ENCODE data around the gene CKMT2.
"Not testable (repeated sequence)": the region's sequence is repeated elsewhere in the genome, so short reads cannot be mapped to it uniquely, and the experiment has no call there.

CKMT2 gene

GRCh38 chr5:81253875-81254274, 20.8 kb downstream of the CKMT2 start:
- no peak for DNase-seq

DNA sequence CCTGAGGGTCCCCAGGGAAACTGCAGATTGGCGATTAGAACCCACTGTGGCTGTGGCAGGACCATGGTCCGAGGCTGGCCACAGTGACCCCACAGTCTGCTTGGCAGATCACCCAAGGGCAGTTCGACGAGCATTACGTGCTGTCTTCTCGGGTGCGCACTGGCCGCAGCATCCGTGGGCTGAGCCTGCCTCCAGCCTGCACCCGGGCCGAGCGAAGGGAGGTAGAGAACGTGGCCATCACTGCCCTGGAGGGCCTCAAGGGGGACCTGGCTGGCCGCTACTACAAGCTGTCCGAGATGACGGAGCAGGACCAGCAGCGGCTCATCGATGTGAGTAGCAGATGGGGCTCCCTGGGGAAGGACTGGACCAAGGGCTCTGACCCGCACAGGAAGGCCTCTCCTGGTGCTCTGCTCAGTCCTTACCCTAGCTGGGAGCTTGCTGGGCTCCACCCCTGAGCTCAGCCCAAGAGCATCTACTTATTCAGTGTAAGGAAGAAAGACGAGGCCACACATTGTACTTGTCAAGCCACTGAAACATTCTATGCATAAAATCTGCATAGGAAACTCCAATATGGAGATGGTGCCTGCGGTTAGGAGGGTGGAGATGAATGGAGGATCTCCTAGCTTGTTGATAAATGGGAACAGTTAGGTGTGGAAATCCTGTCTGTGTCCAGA, 21.9 kb downstream of the CKMT2 start:
- DNase-seq = no peak

DNA sequence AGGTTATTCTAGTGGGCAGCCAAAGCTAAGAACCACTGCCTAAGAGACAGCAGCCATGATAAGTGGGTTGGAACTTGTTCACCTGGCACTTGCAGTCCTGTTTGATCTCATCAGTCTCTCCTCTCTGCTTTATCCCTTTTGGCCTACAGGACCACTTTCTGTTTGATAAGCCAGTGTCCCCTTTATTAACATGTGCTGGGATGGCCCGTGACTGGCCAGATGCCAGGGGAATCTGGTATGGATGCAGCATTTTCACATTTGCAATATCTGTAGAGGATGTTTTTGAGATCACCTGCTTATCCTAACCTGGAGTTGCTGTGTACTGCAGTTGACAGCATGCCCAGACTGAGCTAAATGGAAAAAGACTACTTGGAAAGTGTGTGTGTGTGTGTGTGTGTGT, 23.6 kb downstream of the CKMT2 start:
- no peak for DNase-seq

GRCh38 chr5:81262796-81263195, 29.7 kb downstream of the CKMT2 start:
- not testable (repeated sequence) for DNase-seq

DNA sequence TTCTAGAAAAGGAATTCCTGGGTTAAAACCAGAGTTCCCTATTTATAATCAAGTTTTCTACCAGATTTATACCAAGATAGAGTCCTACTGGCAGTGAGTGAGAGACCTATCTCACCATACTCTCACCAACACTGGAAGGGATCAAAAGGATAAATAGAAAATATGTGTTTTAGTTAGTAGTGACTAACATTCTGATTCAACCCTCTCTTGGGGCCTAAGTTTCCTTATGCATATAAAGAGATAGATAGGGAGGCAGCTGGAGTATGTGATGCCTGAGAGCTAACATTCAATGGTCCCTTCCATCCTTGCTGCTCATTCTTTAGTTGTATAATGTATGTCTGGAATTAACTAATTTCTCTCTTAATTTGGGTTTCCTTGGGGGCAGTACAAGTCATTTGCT, 32.0 kb downstream of the CKMT2 start:
- no peak for DNase-seq

- DNase-seq = peak; percentile 67 to 86 (median 84)
Observed at GRCh38 chr5:81268521-81269196, 35.5 kb downstream of the CKMT2 start.

- DNase-seq = no peak
Observed at GRCh38 chr5:81269751-81270393, 36.8 kb downstream of the CKMT2 start.

GRCh38 chr5:81270394-81271027, 37.4 kb downstream of the CKMT2 start:
- not testable (repeated sequence) for DNase-seq

GRCh38 chr5:81283976-81284375, 50.9 kb downstream of the CKMT2 start:
- DNase-seq = no peak

- no peak for DNase-seq
Observed at GRCh38 chr5:81286059-81286617, 53.0 kb downstream of the CKMT2 start.

GRCh38 chr5:81288021-81288433, 54.9 kb downstream of the CKMT2 start:
- DNase-seq = no peak

GRCh38 chr5:81290146-81290545, 57.0 kb downstream of the CKMT2 start:
- DNase-seq = no peak

DNA sequence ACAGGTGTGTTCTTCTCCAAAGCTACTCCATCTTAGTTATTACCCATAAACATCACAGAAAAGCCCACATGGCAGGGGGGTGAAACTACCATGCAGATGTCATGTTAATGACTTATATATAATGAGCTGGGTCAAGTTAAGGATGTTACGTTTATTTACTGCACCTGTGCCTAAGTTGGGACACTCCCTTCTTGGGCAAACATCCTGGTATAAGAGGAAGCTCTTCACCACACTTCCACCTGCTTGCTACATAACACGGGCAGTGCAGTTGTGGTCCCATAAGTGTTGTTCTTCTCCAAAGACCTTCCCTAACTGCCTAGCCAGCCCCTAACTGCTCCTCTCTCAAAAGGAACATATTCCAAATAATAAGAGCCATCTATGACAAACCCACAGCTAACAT, 59.0 kb downstream of the CKMT2 start:
- DNase-seq = no peak

DNA sequence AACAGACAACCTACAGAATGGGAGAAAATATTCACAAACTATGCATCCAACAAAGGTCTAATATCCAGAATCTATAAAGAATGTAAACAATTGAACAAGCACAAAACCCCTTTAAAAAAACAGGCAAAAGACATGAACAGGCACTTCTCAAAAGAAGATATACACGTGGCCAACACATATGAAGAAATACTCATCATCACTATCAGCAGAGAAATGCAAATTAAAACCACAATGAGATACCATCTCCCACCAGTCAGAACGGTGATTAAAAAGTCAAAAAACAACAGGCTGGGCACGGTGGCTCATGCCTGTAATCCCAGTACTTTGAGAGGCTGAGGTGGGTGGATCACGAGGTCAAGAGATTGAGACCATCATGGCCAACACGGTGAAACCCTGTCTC, 60.9 kb downstream of the CKMT2 start:
- not testable (repeated sequence) for DNase-seq

GRCh38 chr5:81297531-81297930, 64.4 kb downstream of the CKMT2 start:
- no peak for DNase-seq

- peak; percentile 63 to 78 (median 72) for DNase-seq
Observed at GRCh38 chr5:81300921-81301270, 67.8 kb downstream of the CKMT2 start.

DNA sequence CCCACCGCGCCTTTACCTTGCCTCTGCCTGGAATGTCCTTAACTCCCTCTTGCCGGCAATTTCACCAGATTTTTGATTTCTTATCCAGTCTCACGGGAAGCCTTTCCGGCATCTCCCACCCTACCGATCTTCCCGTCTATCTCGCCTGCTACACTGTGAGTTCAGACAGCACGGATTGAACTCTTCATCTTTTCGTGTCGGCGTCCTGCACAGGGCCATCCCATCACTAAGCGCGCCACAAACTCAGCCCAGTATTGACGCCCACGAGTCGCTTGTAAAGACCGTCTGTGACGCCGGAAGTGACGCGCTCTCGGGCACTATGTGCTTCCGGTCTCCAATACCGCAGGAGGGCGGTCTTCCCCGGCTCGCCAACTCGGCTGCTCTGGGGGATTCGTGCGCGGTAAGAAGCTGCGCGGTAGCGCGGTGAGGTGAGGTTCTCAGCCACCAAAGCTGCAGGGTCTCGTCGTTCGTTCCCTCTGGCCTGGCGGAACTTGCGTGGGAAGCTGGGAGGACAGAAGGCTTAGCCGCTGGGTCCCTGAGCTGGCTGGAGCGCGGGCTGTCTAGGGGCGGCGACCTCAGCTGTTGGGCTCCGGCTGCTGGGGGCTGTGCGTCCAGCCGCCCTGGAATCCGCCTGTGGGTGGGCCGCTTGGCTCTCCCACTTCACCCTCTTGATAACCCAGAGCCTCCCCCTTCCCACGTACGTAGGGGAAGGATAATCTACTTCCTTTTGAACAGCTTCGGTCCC, 68.3 kb downstream of the CKMT2 start, which contains the start of gene ZCCHC9:
TSS of gene ZCCHC9 (plus strand) at position 317 of the 745 bp plus-strand sequence. CDS start 3,171 bp downstream, outside the sequence.
- DNase-seq = peak; percentile 96 to 98 (median 98)

DNA sequence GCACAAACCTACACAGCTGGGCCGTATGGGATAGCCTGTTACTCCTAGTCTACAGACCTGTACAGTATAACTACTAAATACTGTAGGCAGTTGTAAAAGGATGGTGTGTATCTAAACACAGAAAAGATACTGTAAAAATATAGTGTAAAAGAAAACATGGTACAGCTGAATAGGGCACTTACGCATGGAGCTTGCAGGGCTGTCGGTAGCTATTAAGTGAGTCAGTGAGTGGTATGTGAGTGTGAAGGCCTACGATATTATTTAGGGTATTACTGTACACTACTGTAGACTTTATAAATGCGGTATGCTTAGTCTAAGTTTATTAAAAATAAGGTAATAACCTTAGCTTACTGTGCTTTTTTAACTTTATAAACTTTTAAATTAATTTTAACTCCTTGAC, 69.5 kb downstream of the CKMT2 start:
- DNase-seq = no peak

- DNase-seq = no peak
Observed at GRCh38 chr5:81303563-81303962, 70.4 kb downstream of the CKMT2 start.

DNA sequence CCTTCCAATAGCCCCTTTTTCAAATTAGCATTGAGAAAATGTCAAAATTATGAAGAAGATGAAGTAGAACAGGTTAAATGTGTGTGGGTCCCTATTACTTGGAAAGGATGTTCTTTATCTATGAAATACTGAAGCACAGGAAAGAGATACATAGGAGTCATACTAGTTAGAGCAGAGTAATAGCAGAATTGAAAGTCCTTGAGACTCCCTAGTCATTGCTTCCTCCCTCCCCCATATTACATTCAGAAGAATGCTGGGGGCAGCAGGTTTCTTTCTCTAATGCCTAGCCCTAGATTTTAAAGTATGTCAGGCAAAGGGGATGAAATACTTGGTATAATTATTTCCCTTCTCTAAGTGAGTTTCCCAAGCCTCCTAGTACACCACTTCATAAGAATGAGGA, 72.7 kb downstream of the CKMT2 start:
- DNase-seq = peak in 2 of 3 donors; percentile 16 to 34

- DNase-seq = no peak
Observed at GRCh38 chr5:81308836-81309235, 75.7 kb downstream of the CKMT2 start.

- no peak for DNase-seq
Observed at GRCh38 chr5:81310402-81311063, 77.4 kb downstream of the CKMT2 start.

All from suppressor macrophage treated with lipopolysaccharide for 1 hour (primary cell).